ENCODE measurements around the gene CCNB1.
"Not testable (repeated sequence)": the region's sequence is repeated elsewhere in the genome, so short reads cannot be mapped to it uniquely, and the experiment has no call there.

GRCh38 chr5:69148576-69148975 lies 18.4 kb upstream of the CCNB1 start:
- TF ChIP-seq CTCF, POLR2A (IDR thresholded peaks at IDR 0.05): not testable (repeated sequence)
